ENCODE measurements around the gene SALL1. TPM values are rescaled to one million over a fixed set of nuclear protein-coding genes. Genes with fewer than 3 reads are reported as not detected.

The SALL1 gene
- not detected for polyA plus RNA-seq (ENCODE audit: insufficient read length)

- no peak for DNase-seq (ENCODE audit: low read depth)
Observed at GRCh38 chr16:51150888-51151320, at the start of gene SALL1. Gene SALL1, minus strand, starts transcription at chr16:51151270. Its CDS starts 29 bp downstream, at chr16:51151241.

- no peak for DNase-seq (ENCODE audit: low read depth)
Observed at GRCh38 chr16:51200793-51201192, 49.7 kb upstream of the SALL1 start.

- DNase-seq (ENCODE audit: low read depth) = no peak
Observed at GRCh38 chr16:51197953-51198748, 47.1 kb upstream of the SALL1 start.

GRCh38 chr16:51193879-51194278 lies 42.8 kb upstream of the SALL1 start:
- DNase-seq (ENCODE audit: low read depth) = no peak

- no peak for DNase-seq (ENCODE audit: low read depth)
Observed at GRCh38 chr16:51184702-51185433, 33.8 kb upstream of the SALL1 start.

- no peak for DNase-seq (ENCODE audit: low read depth)
Observed at GRCh38 chr16:51181503-51181811, 30.4 kb upstream of the SALL1 start.

- DNase-seq (ENCODE audit: low read depth) = no peak
Observed at GRCh38 chr16:51180719-51181502, 29.8 kb upstream of the SALL1 start.

GRCh38 chr16:51175081-51175480 lies 24.0 kb upstream of the SALL1 start:
- DNase-seq (ENCODE audit: low read depth) = no peak

GRCh38 chr16:51172368-51172767 lies 21.3 kb upstream of the SALL1 start:
- DNase-seq (ENCODE audit: low read depth) = no peak

- no peak for DNase-seq (ENCODE audit: low read depth)
Observed at GRCh38 chr16:51168755-51169154, 17.7 kb upstream of the SALL1 start.

GRCh38 chr16:51167170-51167895 lies 16.3 kb upstream of the SALL1 start:
- no peak for DNase-seq (ENCODE audit: low read depth)

GRCh38 chr16:51166541-51166940 lies 15.5 kb upstream of the SALL1 start:
- no peak for DNase-seq (ENCODE audit: low read depth)

GRCh38 chr16:51166091-51166490 lies 15.0 kb upstream of the SALL1 start:
- no peak for DNase-seq (ENCODE audit: low read depth)

GRCh38 chr16:51165043-51165442 lies 14.0 kb upstream of the SALL1 start:
- DNase-seq (ENCODE audit: low read depth) = no peak

GRCh38 chr16:51164574-51164973 lies 13.5 kb upstream of the SALL1 start:
- DNase-seq (ENCODE audit: low read depth) = no peak

GRCh38 chr16:51163894-51164566 lies 13.0 kb upstream of the SALL1 start:
- DNase-seq (ENCODE audit: low read depth) = no peak

GRCh38 chr16:51163366-51163765 lies 12.3 kb upstream of the SALL1 start:
- no peak for DNase-seq (ENCODE audit: low read depth)

- no peak for DNase-seq (ENCODE audit: low read depth)
Observed at GRCh38 chr16:51161440-51162195, 10.5 kb upstream of the SALL1 start.

GRCh38 chr16:51159865-51160264 lies 8.8 kb upstream of the SALL1 start:
- no peak for DNase-seq (ENCODE audit: low read depth)

- no peak for DNase-seq (ENCODE audit: low read depth)
Observed at GRCh38 chr16:51159296-51159695, 8.2 kb upstream of the SALL1 start.
